Neuronal stem cell (in vitro differentiated cells): ENCODE data around the gene SUPT4H1. TPM values are rescaled to one million over a fixed set of nuclear protein-coding genes. Genes with fewer than 3 reads are reported as not detected.

ENCODE experiments used
- DNase-seq: peaks from one replicate; pipeline ENCODE4 v3.0.0-alpha.2; 2013; ENCODE audit warnings: low spot score
- H2AFZ ChIP-seq: one replicate; pipeline ENCODE4 v1.6.1; 2013; ENCODE audit warnings: mild to moderate bottlenecking, low read length, inconsistent platforms
- H2AK5ac ChIP-seq: 2 replicates; pipeline ENCODE4 v1.6.1; 2013; ENCODE audit warnings: low read depth, mild to moderate bottlenecking, inconsistent platforms, low read length, moderate library complexity, mixed read lengths
- H2BK120ac ChIP-seq: 2 replicates; pipeline ENCODE4 v1.6.1; 2013; ENCODE audit warnings: low read depth, mild to moderate bottlenecking, inconsistent platforms, low read length, moderate library complexity, mixed read lengths
- H2BK12ac ChIP-seq: one replicate; pipeline ENCODE4 v1.6.1; 2013; ENCODE audit warnings: low read length, inconsistent platforms
- H2BK15ac ChIP-seq: 2 replicates; pipeline ENCODE4 v1.6.1; 2013; ENCODE audit warnings: mild to moderate bottlenecking, low read length, inconsistent platforms, mixed read lengths
- H2BK5ac ChIP-seq: one replicate; pipeline ENCODE4 v1.6.1; 2013; ENCODE audit warnings: inconsistent platforms, mild to moderate bottlenecking, low read length, moderate library complexity
- H3K14ac ChIP-seq: one replicate; pipeline ENCODE4 v1.6.1; 2013; ENCODE audit warnings: low read length, inconsistent platforms
- H3K18ac ChIP-seq: 2 replicates; pipeline ENCODE4 v1.6.1; 2013; ENCODE audit warnings: low read length, inconsistent platforms
- H3K23ac ChIP-seq: 2 replicates; pipeline ENCODE4 v1.6.1; 2013; ENCODE audit warnings: low read depth, mild to moderate bottlenecking, mixed read lengths, low read length, inconsistent platforms; ENCODE audit not compliant: poor library complexity
- H3K27ac ChIP-seq: replicated peaks from 3 replicates; pipeline ENCODE4 v1.5.1; 2013; ENCODE audit warnings: low read length, inconsistent platforms
- H3K27me3 ChIP-seq, 3 experiments: 2 replicates each; pipeline ENCODE4 v1.6.1; 2013; ENCODE audit warnings: low read length in 3 of 3, mild to moderate bottlenecking in 2 of 3, inconsistent platforms in 1 of 3, low read depth in 1 of 3, mixed read lengths in 1 of 3, moderate library complexity in 1 of 3; ENCODE audit not compliant: control insufficient read depth in 3 of 3, insufficient read depth in 3 of 3
- H3K36me3 ChIP-seq, 2 donors: replicated peaks in 1 of 2; 2 replicates each; pipeline ENCODE4 v1.6.1; 2013; ENCODE audit warnings: low read length in 2 of 2; ENCODE audit not compliant: control insufficient read depth in 2 of 2, insufficient read depth in 2 of 2
- H3K4ac ChIP-seq: 2 replicates; pipeline ENCODE4 v1.6.1; 2013; ENCODE audit warnings: inconsistent platforms, mild to moderate bottlenecking, low read length, moderate library complexity
- H3K4me1 ChIP-seq, 2 donors: 1 replicate in 1 of 2; 2 replicates in 1 of 2; pipeline ENCODE4 v1.6.1; 2013; ENCODE audit warnings: low read length in 2 of 2, low read depth in 1 of 2; ENCODE audit not compliant: control insufficient read depth in 2 of 2, insufficient read depth in 1 of 2
- H3K4me2 ChIP-seq: one replicate; pipeline ENCODE4 v1.6.1; 2013; ENCODE audit warnings: mild to moderate bottlenecking, low read length, inconsistent platforms; ENCODE audit not compliant: insufficient read depth, poor library complexity, severe bottlenecking
- H3K4me3 ChIP-seq, 2 donors: 2 replicates each; pipeline ENCODE4 v1.5.1; 2013; ENCODE audit warnings: low read length in 2 of 2, mild to moderate bottlenecking in 2 of 2, inconsistent platforms in 1 of 2, moderate library complexity in 1 of 2
- H3K79me1 ChIP-seq: one replicate; pipeline ENCODE4 v1.6.1; 2013; ENCODE audit warnings: low read depth, mild to moderate bottlenecking, inconsistent platforms, low read length, moderate library complexity
- H3K9ac ChIP-seq: one replicate; pipeline ENCODE4 v1.6.1; 2013; ENCODE audit warnings: mild to moderate bottlenecking, low read depth, low read length, inconsistent platforms; ENCODE audit not compliant: poor library complexity
- H3K9me3 ChIP-seq, 2 donors: replicated peaks in 1 of 2; 2 replicates each; pipeline versions ENCODE3 to v1.6.1; 2013; ENCODE audit warnings: low read length in 2 of 2, mild to moderate bottlenecking in 2 of 2, inconsistent platforms in 1 of 2, low read depth in 1 of 2, mixed read lengths in 1 of 2, moderate library complexity in 1 of 2; ENCODE audit not compliant: control insufficient read depth in 2 of 2, insufficient read depth in 1 of 2
- H4K8ac ChIP-seq: one replicate; pipeline ENCODE4 v1.6.1; 2013; ENCODE audit warnings: low read depth, mild to moderate bottlenecking, inconsistent platforms, low read length, moderate library complexity
- H4K91ac ChIP-seq: one replicate; pipeline ENCODE4 v1.6.1; 2013; ENCODE audit warnings: low read length, low read depth, mild to moderate bottlenecking, inconsistent platforms; ENCODE audit not compliant: poor library complexity
- WGBS, 2 donors: extraction: QIAGEN DNeasy Blood & Tissue Kit; methylation state at CpG; one replicate each; pipeline ENCODE4 v1.1.7; 2013; ENCODE audit warnings: missing lambda C conversion rate in 2 of 2, mixed read lengths in 1 of 2; ENCODE audit not compliant: insufficient read length in 2 of 2, insufficient replicate concordance in 1 of 2; ENCODE audit errors: extremely low coverage in 2 of 2; 5-methylcytosine and 5-hydroxymethylcytosine counted together
- small RNA-seq: library from polyadenylated mRNA; stranded (forward); fragments of <200 nt; extraction: miRNeasy Mini kit (QIAGEN cat#:217004); gene quantifications from one replicate; pipeline ENCODE3, GENCODE V24; 2013; ENCODE audit not compliant: insufficient read depth

The SUPT4H1 gene

GRCh38 chr17:58301504-58302150 lies 50.4 kb downstream of the SUPT4H1 start:
- Histone ChIP-seq H3K4me3 (no peak overlapping the region), H3K9ac (no peak overlapping the region), H2BK120ac (peak overlapping the region; percentile 6), H4K8ac (no peak overlapping the region), H3K23ac (no peak overlapping the region), H3K36me3 (peaks cover 0 to 1% of the 10 kb centered on the region in 2 donors), H2BK5ac (peak overlapping the region; percentile 68), H2AFZ (peak overlapping the region; percentile 69), H3K4me1 (peaks cover 0 to 5% of the 10 kb centered on the region in 2 donors), H3K9me3 (no peaks in the 10 kb centered on the region), H4K91ac (no peak overlapping the region), H2BK15ac (no peak overlapping the region), H3K27me3 (no peaks in the 10 kb centered on the region), H3K27ac (no peak overlapping the region), H3K14ac (no peak overlapping the region), H3K18ac (no peak overlapping the region), H3K4ac (no peak overlapping the region), H2AK5ac (peak overlapping the region; percentile 8), H2BK12ac (no peak overlapping the region), H3K79me1 (no peaks in the 10 kb centered on the region), H3K4me2 (no peak overlapping the region)
- no CpG with 5 or more reads among the region's 16 CpGs for WGBS, 2 donors
- no peak for DNase-seq

- DNase-seq = no peak
- no peaks in the 10 kb centered on the region for H3K27me3 ChIP-seq
These were observed 51.7 kb downstream of the SUPT4H1 start for GRCh38 chr17:58300336-58300735.

More at GRCh38 chr17:58300336-58300735, 51.7 kb downstream of the SUPT4H1 start:
- Histone ChIP-seq H2AK5ac (no peak overlapping the region), H2BK5ac (no peak overlapping the region), H3K79me1 (no peaks in the 10 kb centered on the region), H3K27ac (no peak overlapping the region), H2BK15ac (no peak overlapping the region), H4K8ac (no peak overlapping the region), H3K23ac (no peak overlapping the region), H3K18ac (no peak overlapping the region), H2AFZ (no peak overlapping the region), H3K9ac (no peak overlapping the region), H3K4me3 (no peak overlapping the region), H2BK120ac (no peak overlapping the region), H3K4me2 (no peak overlapping the region), H3K36me3 (peaks cover 0 to 1% of the 10 kb centered on the region in 2 donors), H3K14ac (no peak overlapping the region), H4K91ac (no peak overlapping the region), H3K4ac (no peak overlapping the region), H2BK12ac (no peak overlapping the region), H3K4me1 (peaks cover 0 to 5% of the 10 kb centered on the region in 2 donors), H3K9me3 (no peaks in the 10 kb centered on the region)
- WGBS, 2 donors = no CpG with 5 or more reads among the region's 6 CpGs

Small RNA genes lying within 50 kb of the gene (small RNA-seq; reads per million reads assigned to genes)
- gene MIR4736 = not detected
